Fibroblast of lung (primary cell): ENCODE results near the gene RBFOX1. TPM values are rescaled to one million over a fixed set of nuclear protein-coding genes. Genes with fewer than 3 reads are reported as not detected.

ENCODE experiments used
- DNase-seq, 2 donors: peaks; one replicate each; pipeline versions ENCODE4 v3.0.0 to v3.0.0-alpha.2; 2010; ENCODE audit warnings: low read depth in 2 of 2
- H2AFZ ChIP-seq: 2 replicates; pipeline ENCODE4 v1.5.1; 2012; ENCODE audit warnings: low read length, control low read depth, inconsistent platforms
- H3K27ac ChIP-seq: 2 replicates; pipeline ENCODE4 v1.5.1; 2011; ENCODE audit warnings: low read length, control low read depth; ENCODE audit not compliant: insufficient read depth
- H3K27me3 ChIP-seq: 2 replicates; pipeline ENCODE4 v1.5.1; 2011; ENCODE audit warnings: mild to moderate bottlenecking, low read length; ENCODE audit not compliant: control insufficient read depth, insufficient read depth
- H3K36me3 ChIP-seq: 2 replicates; pipeline ENCODE4 v1.5.1; 2011; ENCODE audit warnings: low read length; ENCODE audit not compliant: control insufficient read depth, insufficient read depth
- H3K4me1 ChIP-seq: 2 replicates; pipeline ENCODE4 v1.5.1; 2011; ENCODE audit warnings: low read length; ENCODE audit not compliant: control insufficient read depth, insufficient read depth; ENCODE audit errors: extremely low read depth
- H3K4me2 ChIP-seq: 2 replicates; pipeline ENCODE4 v1.5.1; 2011; ENCODE audit warnings: low read length, control low read depth; ENCODE audit not compliant: insufficient read depth; ENCODE audit errors: extremely low read depth
- H3K4me3 ChIP-seq, 4 experiments: fragments of 200-600 bp in 1 of 4; sonication (generic) in 1 of 4; replicated peaks in 1 of 4; 2 replicates each; pipeline ENCODE4 v1.5.1; 2011 to 2016; ENCODE audit warnings: low read length in 4 of 4, low read depth in 3 of 4, mild to moderate bottlenecking in 3 of 4, control low read depth in 2 of 4, inconsistent platforms in 1 of 4, mixed read lengths in 1 of 4; ENCODE audit not compliant: insufficient read depth in 1 of 4; ENCODE audit errors: control extremely low read depth in 1 of 4
- H3K79me2 ChIP-seq: 2 replicates; pipeline ENCODE4 v1.5.1; 2012; ENCODE audit warnings: mild to moderate bottlenecking, low read length, inconsistent platforms; ENCODE audit not compliant: control insufficient read depth, insufficient read depth
- H3K9ac ChIP-seq: 2 replicates; pipeline ENCODE4 v1.5.1; 2011; ENCODE audit warnings: mild to moderate bottlenecking, low read length, control low read depth; ENCODE audit not compliant: insufficient read depth
- H3K9me3 ChIP-seq: 2 replicates; pipeline ENCODE4 v1.5.1; 2012; ENCODE audit warnings: low read depth, low read length; ENCODE audit not compliant: control insufficient read depth, insufficient read depth
- H4K20me1 ChIP-seq: 2 replicates; pipeline ENCODE4 v1.5.1; 2011; ENCODE audit warnings: low read length; ENCODE audit not compliant: control insufficient read depth, insufficient read depth; ENCODE audit errors: extremely low read depth
- EZH2 ChIP-seq: IDR thresholded peaks from 2 replicates; pipeline ENCODE4 v1.5.1; 2012; ENCODE audit warnings: low read length, control low read depth, mild to moderate bottlenecking; ENCODE audit errors: missing control alignments
- polyA plus RNA-seq, 2 donors: library from polyadenylated mRNA; depleted of rRNA in 1 of 2; stranded (reverse) in 1 of 2; unstranded in 1 of 2; fragments of >200 nt; gene quantifications; 2 replicates each; pipeline ENCODE4 v1.2.1, GENCODE V29; 2011 to 2012; ENCODE audit warnings: missing spikeins in 1 of 2
- total RNA-seq: library from RNA; depleted of rRNA; stranded (reverse); fragments of >200 nt; gene quantifications from 2 replicates; pipeline ENCODE4 v1.2.1, GENCODE V29; 2014
- TF ChIP-seq, protein P1 (sequence below), 2 donors: IDR thresholded peaks in 1 of 2; conservative IDR thresholded peaks in 1 of 2; 1 replicate in 1 of 2; 2 replicates in 1 of 2; pipeline ENCODE4 v1.5.1; 2011 to 2012; ENCODE audit warnings: low read length in 2 of 2, control low read depth in 1 of 2, inconsistent platforms in 1 of 2, low read depth in 1 of 2, mild to moderate bottlenecking in 1 of 2

The RBFOX1 gene
- total and polyA plus RNA-seq, 2 donors (not counting 1 experiment from before 2014, with no cell fraction given), result not detected

DNA sequence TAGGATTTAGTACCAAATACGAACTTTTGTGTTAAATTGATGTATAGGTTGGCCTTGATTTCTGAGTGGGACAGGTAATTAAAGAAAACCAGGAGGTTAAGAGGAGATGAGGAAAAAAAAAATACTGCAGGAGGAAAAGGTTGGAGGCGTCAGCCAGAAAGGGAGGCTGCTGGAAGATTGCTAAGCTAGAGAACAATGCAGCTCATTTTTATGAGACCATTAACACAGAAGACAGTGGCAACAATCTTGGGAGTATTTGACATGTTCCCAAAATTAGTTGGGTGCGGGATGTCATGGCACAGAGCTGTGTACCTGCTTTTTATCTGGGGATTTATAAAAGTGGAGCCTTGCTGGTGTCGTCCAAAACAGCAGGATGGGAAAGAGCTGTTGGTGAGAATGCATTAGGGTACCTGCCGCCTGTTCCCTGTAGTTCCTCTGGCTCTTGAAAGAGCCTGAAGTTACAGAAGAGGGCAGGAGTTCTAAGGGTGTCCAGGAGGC lies 229.3 kb downstream of the RBFOX1 start:
- Histone ChIP-seq H3K9ac (no peak overlapping the region), H4K20me1 (no peaks in the 10 kb centered on the region), H3K27ac (no peak overlapping the region), H3K4me2 (no peak overlapping the region), H3K79me2 (no peaks in the 10 kb centered on the region), H3K4me3 (no peak overlapping the region), H3K9me3 (no peaks in the 10 kb centered on the region), H3K36me3 (no peaks in the 10 kb centered on the region), H2AFZ (no peak overlapping the region), H3K27me3 (no peaks in the 10 kb centered on the region), H3K4me1 (no peaks in the 10 kb centered on the region)
- no peak for DNase-seq
- TF ChIP-seq, protein P1, sequence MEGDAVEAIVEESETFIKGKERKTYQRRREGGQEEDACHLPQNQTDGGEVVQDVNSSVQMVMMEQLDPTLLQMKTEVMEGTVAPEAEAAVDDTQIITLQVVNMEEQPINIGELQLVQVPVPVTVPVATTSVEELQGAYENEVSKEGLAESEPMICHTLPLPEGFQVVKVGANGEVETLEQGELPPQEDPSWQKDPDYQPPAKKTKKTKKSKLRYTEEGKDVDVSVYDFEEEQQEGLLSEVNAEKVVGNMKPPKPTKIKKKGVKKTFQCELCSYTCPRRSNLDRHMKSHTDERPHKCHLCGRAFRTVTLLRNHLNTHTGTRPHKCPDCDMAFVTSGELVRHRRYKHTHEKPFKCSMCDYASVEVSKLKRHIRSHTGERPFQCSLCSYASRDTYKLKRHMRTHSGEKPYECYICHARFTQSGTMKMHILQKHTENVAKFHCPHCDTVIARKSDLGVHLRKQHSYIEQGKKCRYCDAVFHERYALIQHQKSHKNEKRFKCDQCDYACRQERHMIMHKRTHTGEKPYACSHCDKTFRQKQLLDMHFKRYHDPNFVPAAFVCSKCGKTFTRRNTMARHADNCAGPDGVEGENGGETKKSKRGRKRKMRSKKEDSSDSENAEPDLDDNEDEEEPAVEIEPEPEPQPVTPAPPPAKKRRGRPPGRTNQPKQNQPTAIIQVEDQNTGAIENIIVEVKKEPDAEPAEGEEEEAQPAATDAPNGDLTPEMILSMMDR (conservative IDR thresholded peaks at IDR 0.05 in 1 of 2, IDR thresholded peaks at IDR 0.05 in 1 of 2; ENCODE audit: low read depth in 1 of 2, low read length in 2 of 2), result no peak
- no peak for TF ChIP-seq EZH2

DNA sequence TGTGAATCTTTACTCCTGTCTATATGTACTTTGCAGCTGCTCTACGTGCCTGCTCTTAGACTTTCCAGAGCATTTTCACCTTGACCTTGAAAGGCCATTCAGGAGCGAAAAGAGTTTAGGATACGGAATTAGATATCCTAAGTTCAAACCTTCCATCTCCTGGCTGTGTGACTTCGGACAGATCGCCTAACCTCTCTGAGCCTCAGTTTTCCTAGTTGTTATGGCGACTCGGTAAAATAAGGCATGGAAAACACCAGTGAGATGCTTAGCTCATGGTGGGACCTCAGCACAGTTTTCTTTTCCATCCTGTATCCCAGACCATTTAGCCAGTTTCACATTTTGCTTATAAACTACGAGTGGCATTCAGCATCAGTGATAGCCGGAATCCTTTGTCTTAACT lies 233.7 kb downstream of the RBFOX1 start:
- no peak for DNase-seq
- Histone ChIP-seq H3K4me3 (no peak overlapping the region), H3K4me1 (no peaks in the 10 kb centered on the region), H3K79me2 (no peaks in the 10 kb centered on the region), H3K9me3 (no peaks in the 10 kb centered on the region), H3K27ac (no peak overlapping the region), H4K20me1 (no peaks in the 10 kb centered on the region), H2AFZ (no peak overlapping the region), H3K27me3 (no peaks in the 10 kb centered on the region), H3K9ac (no peak overlapping the region), H3K36me3 (no peaks in the 10 kb centered on the region), H3K4me2 (no peak overlapping the region)
- TF ChIP-seq, protein P1 (conservative IDR thresholded peaks at IDR 0.05 in 1 of 2, IDR thresholded peaks at IDR 0.05 in 1 of 2; ENCODE audit: low read depth in 1 of 2, low read length in 2 of 2), result no peak
- no peak for TF ChIP-seq EZH2

GRCh38 chr16:7571366-7571765 lies 238.7 kb downstream of the RBFOX1 start:
- no peak overlapping the region for H3K27ac ChIP-seq
- H2AFZ ChIP-seq, result no peak overlapping the region
- H4K20me1 ChIP-seq, result no peaks in the 10 kb centered on the region
- no peaks in the 10 kb centered on the region for H3K4me1 ChIP-seq
- H3K4me2 ChIP-seq, result no peak overlapping the region
- H3K79me2 ChIP-seq, result no peaks in the 10 kb centered on the region
- H3K36me3 ChIP-seq, result no peaks in the 10 kb centered on the region
- H3K27me3 ChIP-seq, result no peaks in the 10 kb centered on the region
- H3K9me3 ChIP-seq, result no peaks in the 10 kb centered on the region
- no peak for DNase-seq
- no peak overlapping the region for H3K9ac ChIP-seq
- no peak for TF ChIP-seq EZH2
- TF ChIP-seq, protein P1 (conservative IDR thresholded peaks at IDR 0.05 in 1 of 2, IDR thresholded peaks at IDR 0.05 in 1 of 2; ENCODE audit: low read depth in 1 of 2, low read length in 2 of 2), result no peak
- no peak overlapping the region for H3K4me3 ChIP-seq
